ENCODE measurements around the gene OAT. TPM values are rescaled to one million over a fixed set of nuclear protein-coding genes. Genes with fewer than 3 reads are reported as not detected.

OAT gene
- total and polyA plus RNA-seq, 2 experiments from 2014 or later: 568 to 694 TPM

- no peaks in the 10 kb centered on the region for H3K9me2 ChIP-seq (replicated peaks; ENCODE audit: insufficient read depth)
- H3K27ac ChIP-seq: no peak overlapping the region
- no peaks in the 10 kb centered on the region for H3K36me3 ChIP-seq (replicated peaks; ENCODE audit: insufficient read depth, low read depth)
- 63% methylated on average over 9 of the region's 9 CpGs for WGBS (ENCODE audit: low lambda C conversion rate, missing lambda C conversion rate)
- H3K4me2 ChIP-seq: peak overlapping the region; percentile 77
- no peak for TF ChIP-seq EZH2phosphoT487 (IDR thresholded peaks at IDR 0.05; ENCODE audit: low read depth, severe bottlenecking, unreplicated experiment)
- TF ChIP-seq EZH2 (IDR thresholded peaks at IDR 0.05; ENCODE audit: borderline replicate concordance): no peak
- no peak for TF ChIP-seq CTCF (IDR thresholded peaks at IDR 0.05; ENCODE audit: poor library complexity)
- H3K79me2 ChIP-seq: no peaks in the 10 kb centered on the region
- H2AFZ ChIP-seq: no peak overlapping the region
- no peaks in the 10 kb centered on the region for H4K20me1 ChIP-seq (ENCODE audit: insufficient read depth, poor library complexity, severe bottlenecking)
- no peaks in the 10 kb centered on the region for H3K27me3 ChIP-seq
- H3K4me1 ChIP-seq (ENCODE audit: insufficient read depth): peaks cover 3% of the 10 kb centered on the region
- no peak for DNase-seq (ENCODE audit: low spot score)
- no peaks in the 10 kb centered on the region for H3K9me3 ChIP-seq (ENCODE audit: low read depth)
- no peak overlapping the region for H3K4me3 ChIP-seq
These were observed 30.3 kb downstream of the OAT start for GRCh38 chr10:124388476-124388822.

GRCh38 chr10:124387078-124387874 lies 31.4 kb downstream of the OAT start:
- TF ChIP-seq CTCF (IDR thresholded peaks at IDR 0.05; ENCODE audit: poor library complexity) (peak; percentile 10), EZH2 (IDR thresholded peaks at IDR 0.05; ENCODE audit: borderline replicate concordance) (no peak)
- Histone ChIP-seq H3K4me3 (no peak overlapping the region), H3K9me3 (ENCODE audit: low read depth) (no peaks in the 10 kb centered on the region), H3K9me2 (replicated peaks; ENCODE audit: insufficient read depth) (no peaks in the 10 kb centered on the region), H3K4me1 (ENCODE audit: insufficient read depth) (peaks cover 3% of the 10 kb centered on the region), H3K4me2 (no peak overlapping the region), H3K27ac (no peak overlapping the region), H2AFZ (no peak overlapping the region), H3K36me3 (replicated peaks; ENCODE audit: insufficient read depth, low read depth) (no peaks in the 10 kb centered on the region), H3K79me2 (no peaks in the 10 kb centered on the region), H3K27me3 (no peaks in the 10 kb centered on the region), H4K20me1 (ENCODE audit: insufficient read depth, poor library complexity, severe bottlenecking) (no peaks in the 10 kb centered on the region)
- no peak for DNase-seq (ENCODE audit: low spot score)
- WGBS (ENCODE audit: low lambda C conversion rate, missing lambda C conversion rate): 80% methylated on average over 10 of the region's 10 CpGs

- no peaks in the 10 kb centered on the region for H3K36me3 ChIP-seq (replicated peaks; ENCODE audit: insufficient read depth, low read depth)
- no peaks in the 10 kb centered on the region for H3K9me2 ChIP-seq (replicated peaks; ENCODE audit: insufficient read depth)
- no peak overlapping the region for H3K4me2 ChIP-seq
- no peak overlapping the region for H2AFZ ChIP-seq
- no peak for TF ChIP-seq EZH2phosphoT487 (IDR thresholded peaks at IDR 0.05; ENCODE audit: low read depth, severe bottlenecking, unreplicated experiment)
- no peak for TF ChIP-seq EZH2 (IDR thresholded peaks at IDR 0.05; ENCODE audit: borderline replicate concordance)
- no peak for TF ChIP-seq CTCF (IDR thresholded peaks at IDR 0.05; ENCODE audit: poor library complexity)
- 76% methylated on average over 21 of the region's 21 CpGs for WGBS (ENCODE audit: low lambda C conversion rate, missing lambda C conversion rate)
- no peak overlapping the region for H3K4me3 ChIP-seq
- H4K20me1 ChIP-seq (ENCODE audit: insufficient read depth, poor library complexity, severe bottlenecking): no peaks in the 10 kb centered on the region
- peaks cover 3% of the 10 kb centered on the region for H3K4me1 ChIP-seq (ENCODE audit: insufficient read depth)
- H3K9me3 ChIP-seq (ENCODE audit: low read depth): no peaks in the 10 kb centered on the region
- H3K27ac ChIP-seq: no peak overlapping the region
- no peaks in the 10 kb centered on the region for H3K79me2 ChIP-seq
- H3K27me3 ChIP-seq: no peaks in the 10 kb centered on the region
- DNase-seq (ENCODE audit: low spot score): no peak
These were observed 32.3 kb downstream of the OAT start for GRCh38 chr10:124386186-124387077.

Measured in hepatocyte (in vitro differentiated cells).